ENCODE measurements around the gene KAT6B. TPM values are rescaled to one million over a fixed set of nuclear protein-coding genes. Genes with fewer than 3 reads are reported as not detected.

The KAT6B gene
- total RNA-seq, 4 donors from 2014 or later: 12.0 to 37.7 (median 21.6) TPM

DNA sequence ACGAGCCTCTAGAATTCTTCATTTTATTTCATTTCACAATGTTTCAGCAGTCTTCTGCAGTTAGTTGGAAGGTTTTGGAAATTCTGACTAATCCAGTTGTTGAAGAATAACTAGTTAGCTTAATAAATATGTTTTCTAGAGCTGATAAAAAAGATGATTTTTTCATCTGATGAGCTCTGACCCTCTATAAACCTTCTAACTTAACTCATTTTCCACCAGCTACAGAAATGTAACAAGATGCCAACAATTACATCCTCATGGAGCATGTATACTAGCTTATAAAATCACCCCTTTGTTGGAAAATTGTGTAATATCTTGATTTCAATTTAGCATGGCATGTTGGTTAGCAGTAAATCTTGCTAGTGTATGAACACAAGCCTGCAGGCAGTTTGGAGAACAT is 33.1 kb downstream of the KAT6B start:
- intact Hi-C loops (cut with DNase I; ENCODE audit: low total_unique reads): no loop called here

GRCh38 chr10:74862625-74863024 is 36.2 kb downstream of the KAT6B start:
- no peak for ATAC-seq
- in situ Hi-C loops (cut with MboI; ENCODE audit: low sequenced_read_pairs in 4 of 4): no loop called here
- Histone ChIP-seq H3K9me3 (no peaks in the 10 kb centered on the region), H3K4me1 (peaks cover 16 to 23% of the 10 kb centered on the region in 2 donors), H3K36me3 (no peaks in the 10 kb centered on the region), H3K27me3 (no peaks in the 10 kb centered on the region), H3K4me3 (no peak overlapping the region), H3K27ac (no peak overlapping the region)
- no peak for TF ChIP-seq POLR2A (IDR thresholded peaks at IDR 0.05)
- TF ChIP-seq, protein P1, sequence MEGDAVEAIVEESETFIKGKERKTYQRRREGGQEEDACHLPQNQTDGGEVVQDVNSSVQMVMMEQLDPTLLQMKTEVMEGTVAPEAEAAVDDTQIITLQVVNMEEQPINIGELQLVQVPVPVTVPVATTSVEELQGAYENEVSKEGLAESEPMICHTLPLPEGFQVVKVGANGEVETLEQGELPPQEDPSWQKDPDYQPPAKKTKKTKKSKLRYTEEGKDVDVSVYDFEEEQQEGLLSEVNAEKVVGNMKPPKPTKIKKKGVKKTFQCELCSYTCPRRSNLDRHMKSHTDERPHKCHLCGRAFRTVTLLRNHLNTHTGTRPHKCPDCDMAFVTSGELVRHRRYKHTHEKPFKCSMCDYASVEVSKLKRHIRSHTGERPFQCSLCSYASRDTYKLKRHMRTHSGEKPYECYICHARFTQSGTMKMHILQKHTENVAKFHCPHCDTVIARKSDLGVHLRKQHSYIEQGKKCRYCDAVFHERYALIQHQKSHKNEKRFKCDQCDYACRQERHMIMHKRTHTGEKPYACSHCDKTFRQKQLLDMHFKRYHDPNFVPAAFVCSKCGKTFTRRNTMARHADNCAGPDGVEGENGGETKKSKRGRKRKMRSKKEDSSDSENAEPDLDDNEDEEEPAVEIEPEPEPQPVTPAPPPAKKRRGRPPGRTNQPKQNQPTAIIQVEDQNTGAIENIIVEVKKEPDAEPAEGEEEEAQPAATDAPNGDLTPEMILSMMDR (IDR thresholded peaks at IDR 0.05 in 4 of 5, conservative IDR thresholded peaks at IDR 0.05 in 1 of 5): no peak
- intact Hi-C loops (cut with DNase I; ENCODE audit: low total_unique reads): no loop called here
- DNase-seq: no peak

More for the DNA sequence above, 33.1 kb downstream of the KAT6B start:
- H3K36me3 ChIP-seq: no peaks in the 10 kb centered on the region
- no peak overlapping the region for H3K27ac ChIP-seq
- no peak overlapping the region for H3K4me3 ChIP-seq
- H3K9me3 ChIP-seq: no peaks in the 10 kb centered on the region
- peaks cover 13 to 17% of the 10 kb centered on the region in 2 donors for H3K4me1 ChIP-seq
- ATAC-seq: no peak
- TF ChIP-seq POLR2A (IDR thresholded peaks at IDR 0.05): no peak
- TF ChIP-seq, protein P1 (IDR thresholded peaks at IDR 0.05 in 4 of 5, conservative IDR thresholded peaks at IDR 0.05 in 1 of 5): no peak
- in situ Hi-C loops (cut with MboI; ENCODE audit: low sequenced_read_pairs in 4 of 4): no loop called here
- H3K27me3 ChIP-seq: no peaks in the 10 kb centered on the region
- no peak for DNase-seq

DNA sequence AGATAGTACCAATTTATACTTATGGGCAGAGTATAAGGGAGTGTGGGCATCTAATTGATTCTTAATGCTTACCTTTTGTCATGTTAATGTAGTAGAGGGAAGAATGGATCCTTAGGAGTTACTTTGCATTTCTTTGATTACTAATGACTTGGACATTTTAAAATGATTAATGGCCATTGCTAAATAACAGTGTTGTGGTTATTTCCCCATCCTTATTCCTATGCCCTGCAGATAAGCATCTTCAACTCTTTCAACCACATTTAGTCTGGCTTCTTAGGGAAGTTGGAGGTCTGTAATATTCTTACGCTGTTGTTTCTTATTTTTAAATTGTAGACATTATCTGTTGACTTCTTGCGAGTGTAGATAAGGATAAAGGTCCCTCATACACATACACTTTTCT is 37.2 kb downstream of the KAT6B start:
- Histone ChIP-seq H3K27ac (no peak overlapping the region), H3K9me3 (no peaks in the 10 kb centered on the region), H3K4me3 (no peak overlapping the region), H3K4me1 (peaks cover 21 to 25% of the 10 kb centered on the region in 2 donors), H3K36me3 (no peaks in the 10 kb centered on the region), H3K27me3 (no peaks in the 10 kb centered on the region)
- intact Hi-C loops (cut with DNase I; ENCODE audit: low total_unique reads): no loop called here
- DNase-seq (no peak), ATAC-seq (no peak)
- TF ChIP-seq, protein P1 (IDR thresholded peaks at IDR 0.05 in 4 of 5, conservative IDR thresholded peaks at IDR 0.05 in 1 of 5): no peak
- no peak for TF ChIP-seq POLR2A (IDR thresholded peaks at IDR 0.05)
- in situ Hi-C loops (cut with MboI; ENCODE audit: low sequenced_read_pairs in 4 of 4): no loop called here

DNA sequence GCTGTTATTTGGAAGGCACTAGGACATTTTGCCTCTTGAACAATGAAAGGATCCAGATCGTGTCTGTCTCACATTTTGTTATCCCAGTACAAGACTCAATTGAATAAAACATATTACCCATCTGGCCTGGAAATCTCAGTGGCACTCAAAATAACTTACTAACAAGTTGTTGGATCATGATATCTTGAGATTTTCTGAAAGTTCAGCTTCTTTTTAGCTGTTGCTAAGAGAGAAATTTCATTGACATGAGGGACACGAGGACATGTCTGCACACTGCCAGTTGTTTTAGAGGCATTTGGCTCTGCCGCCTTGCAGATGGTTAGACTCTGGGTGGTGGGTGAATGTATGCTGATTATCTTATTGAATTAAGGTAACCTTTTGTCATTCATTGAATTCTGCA is 41.0 kb downstream of the KAT6B start:
- DNase-seq (no peak), ATAC-seq (no peak)
- H3K9me3 ChIP-seq: no peaks in the 10 kb centered on the region
- peaks cover 18 to 20% of the 10 kb centered on the region in 2 donors for H3K4me1 ChIP-seq
- intact Hi-C loops (cut with DNase I; ENCODE audit: low total_unique reads) (no loop called here), in situ Hi-C loops (cut with MboI; ENCODE audit: low sequenced_read_pairs in 4 of 4) (no loop called here)
- TF ChIP-seq, protein P1 (IDR thresholded peaks at IDR 0.05 in 4 of 5, conservative IDR thresholded peaks at IDR 0.05 in 1 of 5): no peak
- no peak for TF ChIP-seq POLR2A (IDR thresholded peaks at IDR 0.05)
- H3K27ac ChIP-seq: no peak overlapping the region
- H3K4me3 ChIP-seq: no peak overlapping the region
- H3K36me3 ChIP-seq: no peaks in the 10 kb centered on the region
- H3K27me3 ChIP-seq: no peaks in the 10 kb centered on the region

GRCh38 chr10:74868392-74868977 is 42.1 kb downstream of the KAT6B start:
- in situ Hi-C loops (cut with MboI; ENCODE audit: low sequenced_read_pairs in 4 of 4): no loop called here
- H3K4me3 ChIP-seq: no peak overlapping the region
- H3K4me1 ChIP-seq: peaks cover 16 to 18% of the 10 kb centered on the region in 2 donors
- H3K27ac ChIP-seq: no peak overlapping the region
- no peaks in the 10 kb centered on the region for H3K27me3 ChIP-seq
- no peaks in the 10 kb centered on the region for H3K36me3 ChIP-seq
- DNase-seq: no peak
- H3K9me3 ChIP-seq: no peaks in the 10 kb centered on the region
- no peak for TF ChIP-seq POLR2A (IDR thresholded peaks at IDR 0.05)
- TF ChIP-seq, protein P1 (IDR thresholded peaks at IDR 0.05 in 4 of 5, conservative IDR thresholded peaks at IDR 0.05 in 1 of 5): no peak
- ATAC-seq: no peak
- intact Hi-C loops (cut with DNase I; ENCODE audit: low total_unique reads): no loop called here
